Osteoblast (primary cell): ENCODE measurements around the gene ODAD4. TPM values are rescaled to one million over a fixed set of nuclear protein-coding genes. Genes with fewer than 3 reads are reported as not detected.

Experiments used
- DNase-seq: peaks from one replicate; pipeline ENCODE4 v3.0.0; 2011; ENCODE audit warnings: low spot score, mixed read lengths; ENCODE audit not compliant: insufficient read length; ENCODE audit errors: missing footprints
- H2AFZ ChIP-seq: 2 replicates; pipeline ENCODE4 v1.6.0; 2011; ENCODE audit warnings: mild to moderate bottlenecking, low read length
- H3K27ac ChIP-seq: 2 replicates; pipeline ENCODE4 v1.5.1; 2011; ENCODE audit warnings: mild to moderate bottlenecking, low read depth, low read length, moderate library complexity
- H3K27me3 ChIP-seq: 2 replicates; pipeline ENCODE4 v1.6.0; 2012; ENCODE audit warnings: mild to moderate bottlenecking, control low read depth, inconsistent platforms, low read length, moderate library complexity; ENCODE audit not compliant: insufficient read depth
- H3K36me3 ChIP-seq: 2 replicates; pipeline ENCODE4 v1.5.1; 2011; ENCODE audit warnings: mild to moderate bottlenecking, low read length, control low read depth, moderate library complexity; ENCODE audit not compliant: insufficient read depth
- H3K4me1 ChIP-seq: 2 replicates; pipeline ENCODE4 v1.5.1; 2011; ENCODE audit warnings: mild to moderate bottlenecking, low read length, control low read depth, moderate library complexity; ENCODE audit not compliant: insufficient read depth
- H3K4me2 ChIP-seq: 2 replicates; pipeline ENCODE4 v1.6.0; 2011; ENCODE audit warnings: mild to moderate bottlenecking, low read length; ENCODE audit not compliant: insufficient read depth
- H3K4me3 ChIP-seq: fragments of 200-600 bp; sonication (generic); 3 replicates; pipeline ENCODE4 v1.5.1; 2012; ENCODE audit warnings: mild to moderate bottlenecking, low read length, inconsistent platforms; ENCODE audit not compliant: insufficient read depth
- H3K79me2 ChIP-seq: 2 replicates; pipeline ENCODE4 v1.6.0; 2012; ENCODE audit warnings: mild to moderate bottlenecking, low read length, control low read depth, inconsistent platforms; ENCODE audit not compliant: insufficient read depth
- H3K9me3 ChIP-seq: 2 replicates; pipeline ENCODE4 v1.5.1; 2011; ENCODE audit warnings: low read depth, low read length, control low read depth
- H4K20me1 ChIP-seq: 2 replicates; pipeline ENCODE4 v1.6.0; 2012; ENCODE audit warnings: mild to moderate bottlenecking, low read length, control low read depth; ENCODE audit not compliant: insufficient read depth
- total RNA-seq: library from RNA; depleted of rRNA; stranded (reverse); fragments of >200 nt; gene quantifications from 2 replicates; pipeline ENCODE4 v1.2.3, GENCODE V29; 2012
- TF ChIP-seq, protein P1 (sequence below): IDR thresholded peaks from 2 replicates; pipeline ENCODE4 v1.5.1; 2011; ENCODE audit warnings: mild to moderate bottlenecking, low read depth, low read length, moderate library complexity; ENCODE audit errors: extremely low read depth

Gene ODAD4
- total RNA-seq, 1 donor, result 1.1 TPM

DNA sequence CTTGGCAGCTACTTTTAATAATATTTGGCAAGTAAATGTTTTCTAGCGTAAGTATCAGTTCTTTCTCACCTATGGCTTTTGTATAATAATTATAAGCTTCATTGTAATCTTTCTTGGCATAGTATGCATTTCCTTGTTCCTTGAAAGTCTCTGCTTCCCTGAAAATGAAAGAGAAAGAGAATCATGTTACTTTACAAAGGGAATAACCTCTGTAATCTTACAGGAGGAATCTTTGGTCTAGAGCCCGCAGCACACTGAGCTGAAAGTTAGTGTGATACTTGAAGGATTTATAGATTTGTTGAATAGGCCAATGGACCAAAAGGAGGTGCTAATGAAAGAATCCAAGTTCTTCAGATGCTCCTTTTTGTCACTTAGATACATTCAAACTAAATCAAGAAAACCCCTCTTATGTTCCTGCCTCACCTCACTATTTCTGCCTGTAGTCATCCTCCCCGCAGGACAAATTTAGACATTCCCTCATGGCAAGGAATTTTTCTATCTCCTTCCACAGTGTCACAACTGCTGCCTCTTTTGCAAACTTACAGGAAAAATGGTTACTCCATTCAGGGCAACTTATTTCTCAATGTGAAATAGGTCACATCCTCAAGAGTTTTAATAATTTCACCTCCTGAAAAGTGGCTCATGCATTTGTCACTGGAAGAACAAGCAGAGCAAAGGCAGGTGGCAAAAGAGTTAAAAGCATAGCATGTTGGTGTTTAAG, 70.2 kb downstream of the ODAD4 start:
- Histone ChIP-seq H3K36me3 (peaks cover 57% of the 10 kb centered on the region), H3K79me2 (peaks cover 80% of the 10 kb centered on the region), H3K27me3 (no peaks in the 10 kb centered on the region), H2AFZ (no peak overlapping the region), H3K4me2 (no peak overlapping the region), H3K27ac (no peak overlapping the region), H3K9me3 (no peaks in the 10 kb centered on the region), H3K4me1 (peaks cover 51% of the 10 kb centered on the region), H4K20me1 (peaks cover 43% of the 10 kb centered on the region), H3K4me3 (no peak overlapping the region)
- DNase-seq, result no peak
- TF ChIP-seq, protein P1, sequence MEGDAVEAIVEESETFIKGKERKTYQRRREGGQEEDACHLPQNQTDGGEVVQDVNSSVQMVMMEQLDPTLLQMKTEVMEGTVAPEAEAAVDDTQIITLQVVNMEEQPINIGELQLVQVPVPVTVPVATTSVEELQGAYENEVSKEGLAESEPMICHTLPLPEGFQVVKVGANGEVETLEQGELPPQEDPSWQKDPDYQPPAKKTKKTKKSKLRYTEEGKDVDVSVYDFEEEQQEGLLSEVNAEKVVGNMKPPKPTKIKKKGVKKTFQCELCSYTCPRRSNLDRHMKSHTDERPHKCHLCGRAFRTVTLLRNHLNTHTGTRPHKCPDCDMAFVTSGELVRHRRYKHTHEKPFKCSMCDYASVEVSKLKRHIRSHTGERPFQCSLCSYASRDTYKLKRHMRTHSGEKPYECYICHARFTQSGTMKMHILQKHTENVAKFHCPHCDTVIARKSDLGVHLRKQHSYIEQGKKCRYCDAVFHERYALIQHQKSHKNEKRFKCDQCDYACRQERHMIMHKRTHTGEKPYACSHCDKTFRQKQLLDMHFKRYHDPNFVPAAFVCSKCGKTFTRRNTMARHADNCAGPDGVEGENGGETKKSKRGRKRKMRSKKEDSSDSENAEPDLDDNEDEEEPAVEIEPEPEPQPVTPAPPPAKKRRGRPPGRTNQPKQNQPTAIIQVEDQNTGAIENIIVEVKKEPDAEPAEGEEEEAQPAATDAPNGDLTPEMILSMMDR, result no peak

DNA sequence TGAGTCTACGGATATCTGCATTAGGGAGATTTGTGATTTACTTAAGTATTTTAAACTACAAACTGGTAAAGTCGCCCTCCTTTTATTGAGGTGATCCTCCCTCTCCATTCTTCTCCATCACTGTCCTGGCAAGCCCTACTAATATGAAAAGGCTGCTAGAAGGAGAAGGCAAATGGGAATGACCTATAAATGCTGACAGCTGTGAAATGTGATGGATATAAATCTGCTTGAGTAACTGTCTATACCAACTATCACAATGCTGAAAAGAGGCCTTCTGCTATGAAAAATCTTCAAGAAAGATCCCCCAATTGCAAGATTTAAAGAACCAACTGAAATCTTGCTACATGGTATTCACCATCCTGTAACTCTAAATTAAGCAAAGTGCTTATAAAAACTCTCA, 71.3 kb downstream of the ODAD4 start:
- Histone ChIP-seq H4K20me1 (peaks cover 43% of the 10 kb centered on the region), H3K79me2 (peaks cover 85% of the 10 kb centered on the region), H3K4me2 (no peak overlapping the region), H3K4me3 (no peak overlapping the region), H2AFZ (no peak overlapping the region), H3K27me3 (no peaks in the 10 kb centered on the region), H3K4me1 (peaks cover 43% of the 10 kb centered on the region), H3K9me3 (no peaks in the 10 kb centered on the region), H3K27ac (no peak overlapping the region), H3K36me3 (peaks cover 48% of the 10 kb centered on the region)
- no peak for DNase-seq
- TF ChIP-seq, protein P1, result no peak

DNA sequence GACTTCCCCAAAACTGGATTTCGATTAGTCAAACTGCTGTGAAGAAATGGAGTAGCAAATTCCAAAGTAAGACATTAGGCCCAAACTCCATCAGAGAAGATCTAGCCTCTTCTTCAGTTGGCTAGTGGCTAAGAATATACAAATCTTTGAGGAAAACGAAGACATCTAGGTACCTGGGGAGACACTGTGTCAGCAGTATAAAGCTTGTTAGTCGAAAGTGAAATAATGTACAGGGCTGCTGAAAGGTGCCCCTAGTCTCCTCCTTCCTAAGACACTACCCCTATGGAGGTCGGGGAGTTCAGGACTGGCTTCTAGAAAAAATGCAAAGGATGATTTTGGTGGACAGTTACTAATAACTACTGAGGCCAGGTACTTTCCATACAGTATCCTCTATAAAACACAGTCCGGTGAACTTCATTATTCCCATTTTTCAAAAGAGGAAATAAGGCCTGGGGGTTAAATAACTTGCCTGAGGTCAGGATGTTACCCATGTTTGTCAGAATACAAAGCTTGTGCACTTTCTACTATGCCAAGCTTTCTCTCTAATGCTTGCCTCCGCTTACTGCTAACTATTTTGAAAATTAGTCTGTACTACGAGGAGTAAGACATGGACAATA, 71.9 kb downstream of the ODAD4 start:
- DNase-seq, result no peak
- Histone ChIP-seq H2AFZ (no peak overlapping the region), H3K9me3 (no peaks in the 10 kb centered on the region), H3K4me1 (peaks cover 43% of the 10 kb centered on the region), H3K36me3 (peaks cover 43% of the 10 kb centered on the region), H3K27ac (no peak overlapping the region), H3K4me2 (peak overlapping the region; percentile 54), H3K4me3 (no peak overlapping the region), H3K79me2 (peaks cover 86% of the 10 kb centered on the region), H4K20me1 (peaks cover 48% of the 10 kb centered on the region), H3K27me3 (no peaks in the 10 kb centered on the region)
- TF ChIP-seq, protein P1, result no peak

DNA sequence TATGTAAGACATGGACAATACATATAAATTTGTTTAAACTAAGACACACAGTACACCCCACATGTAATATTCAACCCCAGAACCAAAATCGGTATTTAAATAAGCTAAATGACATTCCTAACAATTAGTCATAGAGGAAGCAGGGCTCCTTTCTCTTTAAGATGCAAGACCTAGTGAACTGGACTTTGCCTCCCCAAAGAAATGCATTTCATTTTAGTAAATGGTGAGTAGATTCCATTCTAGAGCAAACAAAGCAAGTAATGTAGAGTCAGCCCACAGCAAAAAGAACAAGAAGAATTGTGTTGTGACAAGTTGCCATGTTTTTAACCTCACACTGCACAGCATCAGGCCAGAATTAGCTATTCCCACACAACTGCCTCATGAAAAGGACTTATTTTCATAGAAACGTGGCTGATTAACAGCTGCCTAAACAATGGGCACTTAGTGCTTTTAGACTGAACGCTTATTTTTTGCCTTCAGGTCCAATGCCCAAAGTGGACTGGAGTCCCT, 72.4 kb downstream of the ODAD4 start:
- Histone ChIP-seq H3K27me3 (no peaks in the 10 kb centered on the region), H3K36me3 (peaks cover 37% of the 10 kb centered on the region), H3K4me3 (no peak overlapping the region), H3K4me1 (peaks cover 45% of the 10 kb centered on the region), H3K4me2 (peak overlapping the region; percentile 54), H3K79me2 (peaks cover 89% of the 10 kb centered on the region), H3K9me3 (no peaks in the 10 kb centered on the region), H3K27ac (peak overlapping the region; percentile 44), H4K20me1 (peaks cover 50% of the 10 kb centered on the region), H2AFZ (no peak overlapping the region)
- peak; percentile 85 for DNase-seq
- TF ChIP-seq, protein P1, result no peak
